ENCODE data around the gene CNIH4. TPM values are rescaled to one million over a fixed set of nuclear protein-coding genes. Genes with fewer than 3 reads are reported as not detected.

Gene CNIH4
- total and polyA plus RNA-seq, 10 of the 15 experiments (the other 5 are each of a cell fraction or from before 2014, with no cell fraction given): 23.2 to 173 (median 51.4) TPM

DNA sequence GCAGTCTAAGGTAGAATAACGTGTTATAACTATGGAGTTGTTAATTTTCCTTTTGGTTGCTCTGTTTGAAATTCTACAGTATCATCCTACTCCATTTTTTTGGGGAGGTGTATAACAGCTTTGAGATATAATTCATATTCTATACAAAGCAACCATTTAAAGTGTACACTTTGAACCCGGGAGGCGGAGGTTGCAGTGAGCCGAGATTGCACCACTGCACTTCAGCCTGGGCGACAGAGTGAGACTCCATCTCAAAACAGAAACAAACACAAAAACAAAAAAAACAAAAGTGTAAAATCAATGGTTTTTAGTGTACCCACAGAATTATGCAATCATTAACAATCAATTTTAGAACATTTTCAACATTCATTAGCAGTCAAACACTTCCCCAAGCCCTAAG is 33.8 kb downstream of the CNIH4 start:
- Histone ChIP-seq H3K27me3 (replicated peaks in 1 of 2; ENCODE audit: control insufficient read depth in 2 of 2, insufficient read depth in 2 of 2, low read length in 1 of 2) (no peaks in the 10 kb centered on the region), H3K9ac (ENCODE audit: control insufficient read depth, insufficient read depth, low read length) (no peak overlapping the region), H3K4me3 (no peak overlapping the region), H3K4me1 (ENCODE audit: control insufficient read depth, insufficient read depth, low read length) (no peaks in the 10 kb centered on the region), H3K79me2 (ENCODE audit: control insufficient read depth, insufficient read depth, low read length) (no peaks in the 10 kb centered on the region), H4K20me1 (ENCODE audit: control insufficient read depth, insufficient read depth) (no peaks in the 10 kb centered on the region), H3K4me2 (ENCODE audit: control insufficient read depth, insufficient read depth) (no peak overlapping the region), H2AFZ (ENCODE audit: control insufficient read depth, low read depth, low read length) (no peak overlapping the region), H3K36me3 (ENCODE audit: control insufficient read depth in 2 of 2, insufficient read depth in 2 of 2, low read length in 1 of 2) (peaks cover 0 to 24% of the 10 kb centered on the region in 2 experiments; a peak in 3 of 4 replicates), H3K27ac (ENCODE audit: control insufficient read depth, insufficient read depth) (no peak overlapping the region), H3K9me3 (replicated peaks; ENCODE audit: control insufficient read depth, insufficient read depth, low read length) (no peaks in the 10 kb centered on the region)
- CTCF ChIA-PET: no interaction called here
- no TSS peak for BruUV-seq (replicated peaks)
- POLR2A ChIA-PET: no interaction called here
- in situ Hi-C loops (cut with MboI) (no loop called here), intact Hi-C loops (cut with micrococcal nuclease; ENCODE audit: unreplicated experiment) (no loop called here)
- no peak for ATAC-seq
- FAIRE-seq: no peak
- 91% methylated on average over 5 of the region's 5 CpGs for WGBS (ENCODE audit: insufficient coverage, insufficient replicate concordance, low lambda C conversion rate, missing lambda C conversion rate)
- no peak for DNase-seq (ENCODE audit: low read depth, low spot score)
- TF ChIP-seq ZBTB4 (CRISPR knock-in tag; IDR thresholded peaks at IDR 0.05) (no peak), NFIC (IDR thresholded peaks at IDR 0.05; ENCODE audit: low read depth, low read length) (no peak), KAT2A (conservative IDR thresholded peaks at IDR 0.05; ENCODE audit: control insufficient read depth, low read depth, low read length) (no peak), STAT3 (IDR thresholded peaks at IDR 0.05; ENCODE audit: low read depth, low read length) (no peak), SPI1 (IDR thresholded peaks at IDR 0.05; ENCODE audit: borderline replicate concordance, insufficient read depth, low read depth, low read length) (no peak), POLR2AphosphoS2 (IDR thresholded peaks at IDR 0.05; ENCODE audit: low read depth, low read length) (no peak), FOS (IDR thresholded peaks at IDR 0.05; ENCODE audit: borderline replicate concordance, extremely low read depth, insufficient read length) (no peak)
- SMC1A ChIA-PET (ENCODE audit: uncharacterized antibody, unreplicated experiment): no interaction called here
- RAD21 ChIA-PET (ENCODE audit: unreplicated experiment): interaction anchor here (0.6 kb wide), 1 partner anchor 108 kb away, joined by 3 read pairs; no protein-coding TSS in a partner anchor
